Measurements from ENCODE around the gene MYO1B.

MYO1B gene

GRCh38 chr2:191298306-191298705 is 53.1 kb downstream of the MYO1B start:
- no peak overlapping the region for H3K4me3 ChIP-seq (ENCODE audit: low read length)
- DNase-seq (ENCODE audit: low read depth): peak; percentile 31
- TF ChIP-seq CTCF (conservative IDR thresholded peaks at IDR 0.05; ENCODE audit: low read depth, low read length): no peak

- no peak overlapping the region for H3K4me3 ChIP-seq (ENCODE audit: low read length)
- no peak for DNase-seq (ENCODE audit: low read depth)
- TF ChIP-seq CTCF (conservative IDR thresholded peaks at IDR 0.05; ENCODE audit: low read depth, low read length): peak; percentile 41
These were observed 53.8 kb downstream of the MYO1B start for GRCh38 chr2:191299010-191299409.

GRCh38 chr2:191299866-191300265 is 54.7 kb downstream of the MYO1B start:
- no peak for DNase-seq (ENCODE audit: low read depth)
- no peak for TF ChIP-seq CTCF (conservative IDR thresholded peaks at IDR 0.05; ENCODE audit: low read depth, low read length)
- no peak overlapping the region for H3K4me3 ChIP-seq (ENCODE audit: low read length)

GRCh38 chr2:191301971-191302370 is 56.8 kb downstream of the MYO1B start:
- no peak for TF ChIP-seq CTCF (conservative IDR thresholded peaks at IDR 0.05; ENCODE audit: low read depth, low read length)
- no peak overlapping the region for H3K4me3 ChIP-seq (ENCODE audit: low read length)

GRCh38 chr2:191302459-191303139 is 57.4 kb downstream of the MYO1B start:
- TF ChIP-seq CTCF (conservative IDR thresholded peaks at IDR 0.05; ENCODE audit: low read depth, low read length): peak; percentile 44
- H3K4me3 ChIP-seq (ENCODE audit: low read length): no peak overlapping the region
- DNase-seq (ENCODE audit: low read depth): no peak

More at GRCh38 chr2:191301971-191302370, 56.8 kb downstream of the MYO1B start:
- no peak for DNase-seq (ENCODE audit: low read depth)

- no peak overlapping the region for H3K4me3 ChIP-seq (ENCODE audit: low read length)
- no peak for DNase-seq (ENCODE audit: low read depth)
- TF ChIP-seq CTCF (conservative IDR thresholded peaks at IDR 0.05; ENCODE audit: low read depth, low read length): no peak
These were observed 58.2 kb downstream of the MYO1B start for GRCh38 chr2:191303140-191304005.
